Bronchial epithelial cell (primary cell): ENCODE measurements around the gene PLPP7. TPM values are rescaled to one million over a fixed set of nuclear protein-coding genes. Genes with fewer than 3 reads are reported as not detected.

ENCODE experiments used
- DNase-seq: peaks from one replicate; pipeline ENCODE4 v3.0.0-alpha.2; 2010; ENCODE audit warnings: low read depth
- FAIRE-seq: peaks from 2 replicates; lab custom pipeline; 2011; peaks lifted over from hg19 to GRCh38; lab: Jason Lieb, UNC
- H3K27me3 ChIP-seq: 2 replicates; pipeline ENCODE4 v1.5.1; 2011; ENCODE audit warnings: low read length; ENCODE audit not compliant: control insufficient read depth, insufficient read depth
- H3K36me3 ChIP-seq: 2 replicates; pipeline ENCODE4 v1.5.1; 2011; ENCODE audit warnings: low read length; ENCODE audit not compliant: control insufficient read depth, insufficient read depth
- H3K4me3 ChIP-seq: 2 replicates; pipeline ENCODE4 v1.5.1; 2011; ENCODE audit warnings: mild to moderate bottlenecking, low read depth, low read length, control low read depth
- total RNA-seq: library from RNA; depleted of rRNA; stranded (reverse); fragments of >200 nt; gene quantifications from 2 replicates; pipeline ENCODE4 v1.2.1, GENCODE V29; 2014
- TF ChIP-seq, protein P1 (sequence below): IDR thresholded peaks from 2 replicates; pipeline ENCODE4 v1.5.1; 2011; ENCODE audit warnings: mild to moderate bottlenecking, moderate library complexity, low read length, control low read depth, inconsistent platforms; ENCODE audit not compliant: insufficient read depth, severe bottlenecking

The PLPP7 gene
- total RNA-seq, 1 donor from 2014 or later: not detected

DNA sequence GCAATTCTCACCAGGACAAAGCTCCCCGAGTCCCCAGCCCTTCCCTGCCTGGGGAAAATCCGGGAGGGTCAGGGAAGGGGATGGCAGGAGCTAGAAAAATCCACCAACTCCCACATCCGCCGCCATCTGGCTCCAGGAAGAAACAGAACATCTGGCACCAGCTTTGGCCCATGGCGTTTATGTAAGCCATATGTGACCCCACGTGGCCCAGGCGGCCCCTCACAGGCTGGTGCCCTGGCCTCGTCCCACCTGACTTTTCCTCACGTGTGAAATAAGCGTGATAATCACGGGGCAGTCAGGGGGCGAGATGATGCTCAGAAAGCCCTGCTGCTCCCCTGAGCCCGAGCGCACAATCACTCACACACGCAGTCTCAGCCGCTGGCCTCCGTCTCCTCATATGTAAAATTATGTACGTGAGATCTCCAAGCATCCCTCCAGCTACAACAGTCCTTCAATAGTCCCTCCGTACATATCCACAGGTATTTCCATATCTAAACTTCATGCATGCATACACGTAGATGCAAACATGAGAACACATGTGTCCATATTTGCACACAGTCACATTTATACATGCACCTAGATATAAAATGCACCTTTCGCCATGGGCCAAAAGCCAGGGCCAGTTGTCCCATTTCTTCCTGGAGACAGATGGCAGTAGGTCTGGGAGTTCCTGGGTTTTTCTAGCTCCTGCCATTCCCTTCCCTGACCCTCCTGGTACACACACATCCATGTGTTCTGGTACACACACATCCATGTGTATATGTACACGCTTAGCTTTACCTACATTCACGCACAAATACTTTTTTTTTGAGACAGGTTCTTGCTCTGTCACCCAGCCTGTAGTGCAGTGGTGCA is 28.9 kb downstream of the PLPP7 start:
- no peak for DNase-seq
- FAIRE-seq: no peak
- H3K27me3 ChIP-seq: no peaks in the 10 kb centered on the region
- TF ChIP-seq, protein P1, sequence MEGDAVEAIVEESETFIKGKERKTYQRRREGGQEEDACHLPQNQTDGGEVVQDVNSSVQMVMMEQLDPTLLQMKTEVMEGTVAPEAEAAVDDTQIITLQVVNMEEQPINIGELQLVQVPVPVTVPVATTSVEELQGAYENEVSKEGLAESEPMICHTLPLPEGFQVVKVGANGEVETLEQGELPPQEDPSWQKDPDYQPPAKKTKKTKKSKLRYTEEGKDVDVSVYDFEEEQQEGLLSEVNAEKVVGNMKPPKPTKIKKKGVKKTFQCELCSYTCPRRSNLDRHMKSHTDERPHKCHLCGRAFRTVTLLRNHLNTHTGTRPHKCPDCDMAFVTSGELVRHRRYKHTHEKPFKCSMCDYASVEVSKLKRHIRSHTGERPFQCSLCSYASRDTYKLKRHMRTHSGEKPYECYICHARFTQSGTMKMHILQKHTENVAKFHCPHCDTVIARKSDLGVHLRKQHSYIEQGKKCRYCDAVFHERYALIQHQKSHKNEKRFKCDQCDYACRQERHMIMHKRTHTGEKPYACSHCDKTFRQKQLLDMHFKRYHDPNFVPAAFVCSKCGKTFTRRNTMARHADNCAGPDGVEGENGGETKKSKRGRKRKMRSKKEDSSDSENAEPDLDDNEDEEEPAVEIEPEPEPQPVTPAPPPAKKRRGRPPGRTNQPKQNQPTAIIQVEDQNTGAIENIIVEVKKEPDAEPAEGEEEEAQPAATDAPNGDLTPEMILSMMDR: no peak
- H3K4me3 ChIP-seq: no peak overlapping the region
- H3K36me3 ChIP-seq: no peaks in the 10 kb centered on the region

DNA sequence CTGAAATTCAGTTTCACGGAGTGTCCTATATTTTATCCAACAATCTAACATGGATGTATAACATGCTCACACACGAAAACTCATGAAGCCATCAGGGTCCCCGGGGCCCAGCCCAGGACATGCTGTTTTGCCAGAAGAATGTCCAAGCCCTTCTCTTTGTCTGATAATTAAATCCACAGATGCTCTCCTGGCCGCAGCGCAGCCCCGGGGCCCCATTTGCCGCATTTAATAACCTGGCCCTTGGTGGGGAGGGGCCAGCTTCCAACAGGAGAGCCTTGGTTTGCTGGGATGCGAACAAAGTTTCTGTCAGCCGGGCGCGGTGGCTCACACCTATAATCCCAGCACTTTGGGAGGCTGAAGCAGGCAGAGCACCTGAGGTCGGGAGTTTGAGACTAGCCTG is 30.0 kb downstream of the PLPP7 start:
- TF ChIP-seq, protein P1: no peak
- no peak for FAIRE-seq
- H3K36me3 ChIP-seq: no peaks in the 10 kb centered on the region
- no peaks in the 10 kb centered on the region for H3K27me3 ChIP-seq
- DNase-seq: no peak
- no peak overlapping the region for H3K4me3 ChIP-seq

DNA sequence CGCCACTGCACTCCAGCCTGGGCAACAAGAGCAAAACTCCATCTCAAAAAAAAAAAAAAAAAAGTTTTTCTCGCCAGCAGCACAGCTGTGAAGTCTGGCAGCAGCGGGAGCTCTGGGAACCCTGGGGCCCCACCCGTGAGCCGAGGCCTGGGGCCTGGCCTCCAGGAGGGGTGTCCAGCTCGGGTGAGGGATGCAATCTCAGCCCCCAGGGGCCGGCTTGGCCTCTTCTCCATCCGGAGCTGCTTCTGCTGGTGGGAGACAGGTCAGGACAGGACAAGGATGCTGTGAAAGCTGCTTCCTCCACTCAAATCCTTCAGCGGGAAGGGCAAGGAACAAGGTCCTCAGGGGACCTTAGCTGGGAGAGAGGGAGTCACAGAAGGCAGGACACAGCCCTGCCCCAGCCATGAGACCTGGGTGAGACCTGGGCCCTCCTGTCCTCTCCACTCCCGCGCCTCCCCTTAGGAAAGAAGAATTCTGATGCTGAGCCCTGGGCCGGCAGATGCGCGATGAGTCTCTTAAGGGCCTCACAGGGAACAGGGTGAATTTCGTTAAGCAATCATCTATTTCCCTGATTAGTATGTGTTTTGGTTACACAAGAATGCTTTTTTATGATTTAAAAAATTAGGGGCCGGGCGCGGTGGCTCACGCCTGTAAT is 30.6 kb downstream of the PLPP7 start:
- TF ChIP-seq, protein P1: no peak
- H3K4me3 ChIP-seq: no peak overlapping the region
- H3K36me3 ChIP-seq: no peaks in the 10 kb centered on the region
- DNase-seq (no peak), FAIRE-seq (no peak)
- no peaks in the 10 kb centered on the region for H3K27me3 ChIP-seq

DNA sequence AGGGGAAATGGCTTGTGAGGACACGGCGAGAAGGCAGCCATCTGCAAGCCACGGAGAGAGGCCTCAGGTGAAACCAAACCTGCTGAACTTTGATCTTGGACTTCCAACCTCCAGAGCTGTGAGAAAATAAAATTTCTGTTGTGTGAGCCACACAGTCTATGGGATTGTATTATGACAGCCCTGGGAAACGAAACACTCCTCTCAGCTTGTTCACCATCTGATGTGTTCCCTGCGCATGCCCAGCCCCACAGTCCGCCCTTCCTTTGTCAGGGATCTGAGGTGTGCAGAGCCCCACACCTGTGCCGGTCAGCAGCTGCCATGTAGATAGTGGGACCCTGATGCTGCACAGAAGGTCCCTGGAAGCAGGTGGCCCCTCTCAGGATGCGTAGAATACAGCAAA is 34.1 kb downstream of the PLPP7 start:
- Histone ChIP-seq H3K27me3 (no peaks in the 10 kb centered on the region), H3K4me3 (no peak overlapping the region), H3K36me3 (no peaks in the 10 kb centered on the region)
- TF ChIP-seq, protein P1: no peak
- FAIRE-seq: no peak
- no peak for DNase-seq

DNA sequence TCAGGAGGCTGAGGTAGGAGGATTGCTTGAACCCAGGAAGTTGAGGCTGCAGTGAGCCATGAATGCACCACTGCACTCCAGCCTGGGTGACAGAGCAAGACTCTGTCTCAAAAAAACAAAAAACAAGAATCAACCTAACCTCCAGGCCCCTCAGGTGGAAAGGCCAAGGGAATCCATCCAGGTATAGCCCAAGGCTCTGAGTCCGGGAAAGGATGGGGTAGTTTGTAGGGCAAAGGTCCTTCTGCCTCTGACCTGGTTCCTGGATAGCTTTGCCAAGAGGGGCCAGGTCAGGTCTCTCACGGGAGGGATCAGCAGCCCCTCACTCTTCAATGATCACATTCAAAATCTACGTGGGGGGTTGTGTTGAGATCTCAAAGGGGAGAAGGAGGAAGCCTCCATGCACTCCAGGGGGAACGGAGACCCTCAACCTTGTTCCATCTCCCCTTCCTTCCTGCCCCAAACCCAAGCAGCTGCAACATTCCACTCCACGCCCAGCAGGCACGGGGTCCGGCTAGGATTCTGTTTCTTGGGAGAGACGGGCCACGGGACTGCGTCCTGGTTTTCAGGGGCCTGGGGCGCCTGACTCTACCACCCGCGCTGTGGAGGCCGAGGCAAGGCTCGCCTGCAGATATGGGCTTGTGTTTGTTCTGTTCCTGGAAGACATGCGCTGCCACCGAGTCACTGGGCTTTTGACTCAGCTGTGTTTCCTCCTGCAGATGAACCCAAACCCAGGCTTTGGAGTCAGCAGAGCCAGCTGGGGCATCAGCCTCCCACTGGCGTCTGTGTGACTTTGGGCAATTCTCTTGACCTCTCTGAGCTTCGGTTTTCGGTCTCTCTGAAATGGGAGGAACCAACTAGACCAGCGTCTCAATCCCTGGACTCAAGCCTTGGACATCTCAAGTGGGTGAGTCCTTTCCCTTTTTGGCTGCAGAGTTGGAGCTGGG is 35.5 kb downstream of the PLPP7 start:
- FAIRE-seq (no peak), DNase-seq (no peak)
- Histone ChIP-seq H3K36me3 (no peaks in the 10 kb centered on the region), H3K4me3 (no peak overlapping the region), H3K27me3 (no peaks in the 10 kb centered on the region)
- TF ChIP-seq, protein P1: no peak
